Pancreas (tissue), 8 donors: ENCODE measurements around the gene GIMAP7. TPM values are rescaled to one million over a fixed set of nuclear protein-coding genes. Genes with fewer than 3 reads are reported as not detected.

ENCODE experiments used
- polyA plus RNA-seq, 2 donors: library from polyadenylated mRNA; stranded (reverse); fragments of 200-250 nt; gene quantifications; one replicate each; pipeline ENCODE4 v1.2.3, GENCODE V29; 2013
- total RNA-seq, 6 donors: library from RNA; stranded (reverse); fragmentation: NEBNext Ultra II Directional in 4 of 6; extraction: Animal tissue kit (Norgen Biotek cat#: 25700) in 4 of 6; gene quantifications; one replicate each; pipeline versions ENCODE4 v1.2.1 to v1.2.4, GENCODE V29; 2021 to 2023
- donor health status: healthy with polysubstance abuse.
- donor health status: DM: no; HTN: no; CAD: no; lungs with moderate emphysema.
- donor health status: DM: no; HTN: no; CAD: no.
- donor health status: Bipolar disorder and iron deficiency.
- donor health status: DM: yes; HTN: yes; CAD: no.
- donor health status: DM: no; HTN: no; CAD: no.
- donor health status: DM: no; HTN: no; CAD: no.
- donor health status: DM: yes; HTN: yes; CAD: no.

Gene GIMAP7
- total and polyA plus RNA-seq, 8 donors = 1.1 to 12.3 (median 4.8) TPM

Other genes starting within 250 kb of the GIMAP7 start
- gene LRRC61, start 191.5 kb upstream of the GIMAP7 start, total RNA-seq = 10 to 100 TPM in 1 of 6 donors, 1 to 10 TPM in 5; 7.1 to 10.3 (median 8.8) TPM
- 10 to 100 TPM in 1 of 2 donors, 1 to 10 TPM in 1; 7.1 to 11.2 TPM for gene LRRC61, start 191.5 kb upstream of the GIMAP7 start, polyA plus RNA-seq
- gene ACTR3C, start 191.3 kb upstream of the GIMAP7 start, total RNA-seq = 10 to 100 TPM; 12.3 to 26.5 (median 17.7) TPM
- gene ACTR3C, start 191.3 kb upstream of the GIMAP7 start, polyA plus RNA-seq = 10 to 100 TPM in 1 of 2 donors, 1 to 10 TPM in 1; 9.0 to 10.9 TPM
- 100 to 1,000 TPM; 125 to 408 (median 236) TPM for gene RARRES2, start 173.2 kb upstream of the GIMAP7 start, total RNA-seq
- 100 to 1,000 TPM; 184 to 246 TPM for gene RARRES2, start 173.2 kb upstream of the GIMAP7 start, polyA plus RNA-seq
- 10 to 100 TPM; 48.1 to 76.3 (median 63.2) TPM for gene REPIN1, start 146.1 kb upstream of the GIMAP7 start, total RNA-seq
- 10 to 100 TPM; 57.5 to 78.8 TPM for gene REPIN1, start 146.1 kb upstream of the GIMAP7 start, polyA plus RNA-seq
- gene ZNF775, start 135.5 kb upstream of the GIMAP7 start, total RNA-seq = 1 to 10 TPM; 2.0 to 3.9 (median 2.8) TPM
- 1 to 10 TPM; 3.2 to 7.4 TPM for gene ZNF775, start 135.5 kb upstream of the GIMAP7 start, polyA plus RNA-seq
- 1 to 10 TPM in 5 of 6 donors, under 1 TPM in 1; 0.75 to 5.9 (median 1.8) TPM for gene GIMAP8, start 64.2 kb upstream of the GIMAP7 start, total RNA-seq
- gene GIMAP8, start 64.2 kb upstream of the GIMAP7 start, polyA plus RNA-seq = 1 to 10 TPM; 2.2 to 3.1 TPM
- gene GIMAP4, start 52.5 kb downstream of the GIMAP7 start, total RNA-seq = 10 to 100 TPM in 1 of 6 donors, 1 to 10 TPM in 5; 3.1 to 15.3 (median 4.6) TPM
- gene GIMAP4, start 52.5 kb downstream of the GIMAP7 start, polyA plus RNA-seq = 1 to 10 TPM; 6.7 to 7.1 TPM
- gene GIMAP6, start 117.5 kb downstream of the GIMAP7 start, total RNA-seq = 1 to 10 TPM; 2.2 to 7.7 (median 4.0) TPM
- gene GIMAP6, start 117.5 kb downstream of the GIMAP7 start, polyA plus RNA-seq = 1 to 10 TPM; 2.9 to 5.7 TPM
- gene GIMAP2, start 170.8 kb downstream of the GIMAP7 start, total RNA-seq = 1 to 10 TPM in 3 of 6 donors, under 1 TPM in 3; 0.51 to 6.2 (median 1.3) TPM
- gene GIMAP2, start 170.8 kb downstream of the GIMAP7 start, polyA plus RNA-seq = 1 to 10 TPM; 1.7 to 2.3 TPM
- 1 to 10 TPM in 2 of 6 donors, under 1 TPM in 4; 0.39 to 1.5 (median 0.84) TPM for gene GIMAP1, start 201.7 kb downstream of the GIMAP7 start, total RNA-seq
- 1 to 10 TPM; 1.5 to 2.0 TPM for gene GIMAP1, start 201.7 kb downstream of the GIMAP7 start, polyA plus RNA-seq
- 1 to 10 TPM in 5 of 6 donors, under 1 TPM in 1; 0.83 to 4.1 (median 2.8) TPM for gene GIMAP5, start 222.5 kb downstream of the GIMAP7 start, total RNA-seq
- gene GIMAP5, start 222.5 kb downstream of the GIMAP7 start, polyA plus RNA-seq = 10 to 100 TPM in 1 of 2 donors, 1 to 10 TPM in 1; 7.6 to 17.3 TPM